8988T (cell line): ENCODE data around the gene UBR2.
"Not testable (repeated sequence)": the region's sequence is repeated elsewhere in the genome, so short reads cannot be mapped to it uniquely, and the experiment has no call there.

Source experiments
- DNase-seq: peaks from one replicate; pipeline ENCODE4 v3.0.0; 2011

Gene UBR2

DNA sequence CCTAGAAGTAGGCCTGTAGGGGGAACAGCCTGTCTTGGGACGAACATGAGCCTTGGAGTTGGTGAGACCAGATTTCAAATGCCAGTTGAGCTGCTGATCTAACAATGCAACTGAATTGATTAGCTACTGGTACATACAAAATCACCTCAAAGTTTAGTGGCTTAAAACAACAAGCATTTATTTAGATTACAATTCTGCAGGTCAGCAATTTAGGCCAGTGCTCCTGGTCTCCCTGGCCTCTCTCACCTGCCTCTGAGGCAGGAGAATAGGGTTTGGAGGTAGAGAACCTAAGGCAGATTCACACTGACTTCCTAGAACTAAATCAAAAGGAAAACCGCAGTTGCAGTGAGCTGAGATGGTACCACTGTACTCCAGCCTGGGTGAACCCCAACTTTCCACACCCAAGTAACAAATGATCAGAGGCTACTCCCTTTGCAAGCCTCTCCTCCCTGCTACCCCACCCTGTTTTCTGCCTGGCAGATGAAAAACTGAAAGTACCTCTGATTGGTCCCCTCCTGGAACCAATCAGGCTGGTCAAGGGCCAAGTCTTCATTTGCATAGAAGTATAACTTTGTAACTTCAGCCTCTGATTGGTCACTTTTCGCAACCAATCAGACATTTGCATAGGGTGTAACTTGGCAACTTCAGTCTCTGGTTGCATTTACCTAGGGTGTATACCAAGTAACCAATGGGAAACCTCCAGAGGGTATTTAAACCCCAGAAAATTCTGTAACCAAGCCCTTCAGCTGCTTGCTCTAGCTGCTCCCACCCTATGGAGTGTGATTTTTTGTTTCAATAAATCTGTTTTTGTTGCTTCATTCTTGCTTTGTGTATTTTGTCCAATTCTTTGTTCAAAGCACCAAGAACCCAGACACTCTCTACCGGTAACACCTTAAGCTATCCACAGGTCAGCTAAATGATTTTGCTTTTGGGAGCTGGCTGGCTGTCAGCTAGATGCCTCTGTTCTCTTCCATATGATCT, 8.1 kb upstream of the UBR2 start:
- no peak for DNase-seq

GRCh38 chr6:42556462-42556861, 7.4 kb upstream of the UBR2 start:
- DNase-seq: no peak

- not testable (repeated sequence) for DNase-seq
Observed at GRCh38 chr6:42559276-42559675, 4.6 kb upstream of the UBR2 start.

DNA sequence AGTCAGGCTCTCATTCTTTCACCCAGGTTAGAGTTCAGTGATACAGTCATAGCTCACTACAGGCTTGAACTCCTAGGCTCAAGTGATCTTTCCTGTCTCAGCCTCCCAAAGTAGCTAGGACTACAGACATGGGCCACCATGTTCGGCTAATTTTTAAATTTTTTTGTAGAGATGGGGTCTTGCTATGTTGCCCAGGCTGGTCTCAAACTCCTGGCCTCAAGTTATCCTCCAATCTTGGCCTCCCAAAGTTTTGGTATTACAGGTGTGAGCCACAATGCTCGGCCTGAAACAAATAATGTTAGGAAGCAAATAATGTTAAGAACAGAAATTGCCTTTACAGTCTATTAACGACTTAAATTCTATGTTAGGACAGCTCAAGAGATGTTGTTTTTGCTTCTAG, 1.8 kb upstream of the UBR2 start:
- DNase-seq: no peak

DNA sequence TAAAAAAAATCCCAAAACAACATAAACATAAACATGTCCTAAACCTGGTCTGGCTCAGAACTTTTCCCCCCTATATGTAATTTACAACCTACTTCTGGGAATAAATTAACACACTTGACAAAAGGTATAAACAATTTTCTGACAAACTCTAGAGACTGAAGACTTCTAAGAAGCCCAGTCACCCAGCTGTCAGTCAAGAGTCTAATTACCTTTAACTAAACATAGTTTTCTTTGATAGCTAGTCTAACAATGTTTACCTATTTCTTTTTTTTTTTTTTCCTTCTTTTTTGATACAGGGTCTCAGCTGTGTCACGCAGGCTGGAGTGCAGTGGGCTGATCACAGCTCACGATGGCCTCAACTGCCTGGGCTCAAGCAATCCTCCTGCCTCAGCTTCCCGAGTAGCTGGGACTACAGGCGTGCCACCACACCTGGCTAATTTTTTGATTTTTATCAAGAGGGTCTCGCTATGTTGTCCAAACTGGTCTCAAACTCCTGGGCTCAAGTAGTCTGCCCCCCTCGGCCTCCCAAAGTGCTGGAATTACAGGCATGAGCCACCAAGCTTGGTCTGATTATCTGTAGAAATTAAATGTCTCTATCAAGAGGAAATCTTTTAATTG, 932 bp upstream of the UBR2 start:
- DNase-seq: no peak

DNA sequence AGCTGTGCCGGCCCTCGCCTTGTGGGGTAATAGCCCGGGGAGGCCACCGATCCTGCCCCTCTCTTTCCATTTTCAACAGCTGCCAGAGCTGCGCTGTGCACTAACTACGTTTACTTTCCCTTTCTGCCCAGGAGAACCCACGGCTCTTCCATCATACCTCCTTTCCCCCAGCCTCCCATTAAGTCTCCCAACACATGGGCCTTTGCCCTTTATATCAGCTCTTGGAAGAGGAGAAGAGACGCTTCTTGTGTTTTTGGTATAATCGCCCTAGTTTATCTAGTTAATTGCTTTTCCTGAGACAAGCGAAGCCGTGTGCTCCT, 637 bp downstream of the UBR2 start:
- DNase-seq: no peak

DNA sequence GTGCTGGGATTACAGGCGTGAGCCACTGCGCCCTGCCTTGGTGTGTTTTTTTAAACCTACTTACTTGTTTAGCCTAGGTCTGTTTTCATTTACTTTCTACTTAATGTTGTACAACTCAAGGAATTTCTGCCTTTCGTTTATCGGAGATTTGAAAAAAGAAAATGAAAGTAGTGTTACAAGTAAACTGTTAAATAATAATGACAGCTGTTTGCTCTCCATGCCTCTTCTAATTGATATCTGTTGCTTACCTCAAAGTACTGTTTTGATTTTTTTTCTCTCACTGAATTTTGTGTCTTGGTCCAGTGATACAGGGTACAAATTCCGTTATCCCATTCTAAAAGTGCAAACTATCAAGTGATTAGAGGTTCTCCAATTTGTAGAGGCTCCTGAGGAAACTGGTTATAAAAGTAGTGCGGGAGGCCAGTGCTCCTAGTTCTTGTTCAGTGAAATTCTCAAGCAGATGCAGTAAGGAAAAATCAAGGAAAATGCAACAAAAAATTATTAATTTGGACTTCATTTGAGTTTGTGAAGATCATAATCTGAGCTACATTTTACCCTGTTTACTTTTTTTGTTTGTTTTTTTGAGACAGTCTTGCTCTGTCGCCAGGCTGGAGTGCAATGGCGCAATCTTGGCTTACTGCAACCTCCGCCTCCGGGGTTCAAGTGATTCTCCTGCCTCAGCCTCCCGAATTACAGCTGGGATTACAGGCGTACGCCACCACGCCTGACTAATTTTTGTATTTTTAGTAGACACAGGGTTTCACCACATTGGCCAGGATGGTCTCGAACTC, 2.2 kb downstream of the UBR2 start:
- no peak for DNase-seq

DNA sequence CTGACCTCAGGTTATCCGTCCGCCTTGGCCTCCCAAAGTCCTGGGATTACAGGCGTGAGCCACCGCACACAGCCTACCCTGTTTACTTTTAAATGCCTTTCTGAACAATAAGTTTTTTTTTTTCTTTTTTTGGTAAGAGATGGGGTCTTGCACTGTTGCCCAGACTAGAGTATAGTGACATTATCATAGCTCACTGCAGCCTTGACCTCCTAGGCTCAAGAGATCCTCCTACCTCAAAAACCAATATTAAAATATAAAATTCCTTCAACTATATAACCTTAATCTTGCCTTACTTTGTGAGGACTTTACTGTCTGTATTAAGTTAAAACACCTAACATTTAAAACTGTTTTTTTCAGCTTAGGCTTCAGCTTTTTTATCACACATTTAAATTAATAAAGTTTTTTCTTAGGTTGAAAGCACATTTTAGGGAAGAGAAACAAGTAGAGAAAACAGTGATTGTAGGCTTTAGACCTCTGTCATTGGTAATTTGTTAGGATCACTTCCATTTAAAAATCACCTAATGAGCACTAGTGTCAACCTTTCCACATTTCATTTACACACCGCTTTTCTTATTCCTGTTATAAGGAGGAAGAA, 2.9 kb downstream of the UBR2 start:
- no peak for DNase-seq

- DNase-seq: not testable (repeated sequence)
Observed at GRCh38 chr6:42567237-42567636, 3.4 kb downstream of the UBR2 start.

DNA sequence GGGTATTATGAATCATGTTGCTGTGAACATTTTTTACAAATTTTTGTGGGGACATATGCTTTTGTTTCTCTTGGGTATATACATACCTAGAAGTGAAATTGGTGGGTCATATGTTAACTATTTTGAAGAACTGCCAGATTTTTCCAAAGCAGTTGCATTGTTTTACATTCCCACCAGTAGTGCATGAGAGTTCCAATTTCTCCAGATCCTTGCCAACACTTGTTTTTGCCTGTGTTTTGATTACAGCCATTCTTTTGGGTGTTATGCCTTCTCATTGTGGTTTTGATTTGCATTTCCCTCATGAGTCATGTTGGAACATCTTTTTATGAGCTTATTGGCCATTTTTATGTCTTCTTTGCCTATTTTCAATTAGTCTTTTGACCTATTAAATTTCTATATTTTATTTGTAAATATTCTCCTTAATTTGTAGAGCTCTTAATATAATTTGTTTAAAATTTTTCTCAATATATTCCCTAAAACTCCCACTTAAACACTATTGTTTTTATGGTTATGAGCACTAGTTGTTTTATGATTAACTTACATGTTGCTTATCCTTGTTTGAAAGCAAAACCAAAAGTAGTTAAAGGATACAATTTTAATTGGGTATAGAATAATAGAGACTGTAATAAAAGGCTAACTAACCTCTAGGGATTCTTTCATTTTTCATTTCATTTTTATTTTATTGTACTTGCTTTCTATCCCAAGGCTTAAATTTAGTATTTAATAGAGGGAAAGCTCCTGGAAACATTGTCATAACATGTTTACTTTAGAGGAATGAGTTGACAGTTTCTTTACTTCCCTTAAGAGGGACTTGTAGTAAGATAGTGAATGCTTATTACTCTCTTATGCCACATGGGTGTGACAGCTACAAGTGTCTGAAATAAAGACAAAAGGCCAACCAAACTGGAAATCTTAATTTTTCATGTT, 5.5 kb downstream of the UBR2 start:
- DNase-seq: no peak

- no peak for DNase-seq
Observed at GRCh38 chr6:42571611-42572342, 7.9 kb downstream of the UBR2 start.

DNA sequence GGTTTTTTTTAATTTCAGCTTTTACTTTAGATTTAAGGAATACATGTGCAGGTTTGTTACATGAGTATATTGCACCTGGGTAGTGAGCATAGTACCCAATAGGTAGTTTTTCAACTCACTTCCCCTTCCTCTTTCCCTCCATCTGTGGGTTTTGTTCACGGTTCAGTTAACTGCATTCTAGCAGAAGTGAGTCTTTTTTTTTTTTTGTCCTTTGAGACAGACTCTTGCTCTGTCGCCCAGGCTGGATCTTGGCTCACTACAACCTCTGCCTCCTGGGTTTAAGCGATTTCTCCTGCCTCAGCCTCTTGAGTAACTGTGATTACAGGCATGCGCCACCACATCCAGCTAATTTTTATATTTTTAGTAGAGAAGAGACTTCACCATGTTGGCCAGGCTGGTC, 8.7 kb downstream of the UBR2 start:
- no peak for DNase-seq

- not testable (repeated sequence) for DNase-seq
Observed at GRCh38 chr6:42576538-42576937, 12.7 kb downstream of the UBR2 start.

DNA sequence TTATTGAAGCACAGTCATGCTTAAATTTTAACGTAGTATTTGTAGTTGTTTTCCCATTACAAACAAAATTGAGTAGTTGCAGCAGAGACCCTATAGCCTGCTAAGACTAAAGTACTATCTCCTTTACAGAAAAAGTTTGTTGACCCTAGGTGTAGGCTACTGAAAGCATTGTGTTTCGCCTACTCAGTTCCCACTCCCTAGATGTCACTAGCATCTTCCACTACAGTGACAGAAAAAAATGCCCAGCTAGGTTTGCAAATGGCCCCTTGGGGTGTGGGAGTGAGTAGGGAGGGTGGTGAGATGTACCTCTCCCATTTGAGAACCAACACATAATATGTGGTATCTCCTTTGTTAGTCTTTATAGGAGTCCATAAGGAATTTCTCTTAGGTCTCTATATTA, 34.5 kb downstream of the UBR2 start:
- no peak for DNase-seq

DNA sequence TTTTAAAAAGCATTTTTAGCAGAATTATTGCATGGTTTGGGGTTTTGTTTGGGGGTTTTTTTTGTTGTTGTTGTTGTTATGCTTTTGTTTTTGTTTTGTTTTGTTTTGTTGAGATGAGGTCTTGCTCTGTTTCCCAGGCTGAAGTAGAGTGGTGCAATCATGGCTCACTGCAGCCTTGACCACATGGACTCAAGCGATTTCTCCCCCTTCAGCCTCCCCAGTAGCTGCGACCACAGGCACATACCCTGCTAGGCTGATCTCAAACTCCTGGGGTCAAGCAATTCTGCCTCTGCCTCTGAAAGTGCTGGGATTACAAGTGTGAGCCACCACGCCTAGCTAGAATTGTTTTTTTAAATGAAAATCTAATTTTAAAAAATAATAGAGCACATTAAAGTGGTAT, 35.7 kb downstream of the UBR2 start:
- no peak for DNase-seq

GRCh38 chr6:42604150-42604549, 40.3 kb downstream of the UBR2 start:
- no peak for DNase-seq

DNA sequence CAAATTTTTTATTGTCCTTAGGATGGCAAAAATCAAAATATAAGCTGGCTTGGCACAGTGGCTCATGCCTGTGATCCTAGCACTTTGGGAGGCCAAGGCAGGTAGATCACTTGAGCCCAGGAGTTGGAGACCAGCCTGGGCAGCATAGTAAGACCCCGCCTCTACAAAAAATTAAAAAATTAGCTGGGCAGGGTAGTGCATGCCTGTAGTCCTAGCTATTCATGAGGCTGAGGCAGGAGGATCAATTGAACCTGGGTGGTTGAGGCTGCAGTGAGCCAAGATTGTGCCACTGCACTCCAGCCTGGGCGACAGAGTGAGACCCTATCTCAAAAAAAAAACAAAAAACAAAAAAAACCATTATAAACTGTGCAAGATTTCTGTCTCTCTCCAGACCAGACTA, 40.9 kb downstream of the UBR2 start:
- DNase-seq: not testable (repeated sequence)

- DNase-seq: no peak
Observed at GRCh38 chr6:42610416-42610815, 46.6 kb downstream of the UBR2 start.

GRCh38 chr6:42615518-42615917, 51.7 kb downstream of the UBR2 start:
- DNase-seq: no peak

DNA sequence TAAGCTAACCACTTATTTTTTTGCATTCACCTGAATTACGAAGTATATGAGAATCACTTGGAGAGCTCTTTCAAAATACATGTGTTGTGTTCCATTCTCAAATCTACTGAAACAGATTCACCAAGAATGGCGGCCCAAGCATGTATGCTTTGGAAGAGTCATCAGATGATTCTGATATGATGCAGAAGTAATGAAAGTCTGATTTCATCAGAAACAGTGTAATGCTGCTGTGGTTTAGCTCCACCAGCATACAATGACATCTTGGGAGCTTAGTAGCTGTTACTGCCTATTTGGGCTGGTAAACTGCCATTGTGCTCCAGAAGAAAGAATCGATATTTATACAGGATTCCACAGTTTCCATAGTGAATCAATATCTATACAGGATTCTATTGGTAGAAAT, 52.9 kb downstream of the UBR2 start:
- no peak for DNase-seq

DNA sequence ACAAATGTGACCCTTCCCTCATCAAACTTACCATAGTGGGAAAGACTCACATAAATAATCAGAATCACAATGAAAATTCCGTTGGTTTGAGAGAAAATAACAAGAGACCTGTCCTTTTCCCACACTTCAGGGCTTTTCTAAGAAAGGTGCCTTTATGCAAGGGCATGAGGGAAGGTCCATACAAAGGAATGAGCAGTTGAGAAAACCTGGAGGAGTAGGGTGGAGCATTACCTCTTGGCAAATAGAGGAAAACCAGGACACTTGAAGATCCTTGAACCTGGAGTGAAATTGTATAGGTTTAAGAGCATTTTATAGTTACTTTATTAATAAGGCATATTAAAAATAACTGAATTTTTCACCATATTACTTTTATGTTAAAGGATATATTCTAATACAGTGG, 54.3 kb downstream of the UBR2 start:
- no peak for DNase-seq
